Parathyroid adenoma (tissue), 2 donors: Measurements from ENCODE around the gene CNNM2.

Experiments
- H2AFZ ChIP-seq: fragments of 300-600 bp; sonication (generic); one replicate; pipeline ENCODE4 v1.7.0; 2017; ENCODE audit warnings: antibody characterized with exemption, mild to moderate bottlenecking
- H3K27ac ChIP-seq: fragments of 300-600 bp; sonication (generic); one replicate; pipeline ENCODE4 v1.7.0; 2017
- H3K27me3 ChIP-seq: fragments of 300-600 bp; sonication (generic); one replicate; pipeline ENCODE4 v1.7.0; 2017; ENCODE audit warnings: low read length; ENCODE audit not compliant: control insufficient read depth, insufficient read depth
- H3K36me3 ChIP-seq: fragments of 300-600 bp; sonication (generic); one replicate; pipeline ENCODE4 v1.7.0; 2017; ENCODE audit warnings: low read length; ENCODE audit not compliant: control insufficient read depth, insufficient read depth
- H3K4me1 ChIP-seq: fragments of 300-600 bp; sonication (generic); one replicate; pipeline ENCODE4 v1.7.0; 2017; ENCODE audit warnings: control low read depth
- H3K4me2 ChIP-seq: fragments of 300-600 bp; sonication (generic); one replicate; pipeline ENCODE4 v1.7.0; 2017; ENCODE audit warnings: low read length
- H3K4me3 ChIP-seq: fragments of 300-600 bp; sonication (generic); one replicate; pipeline ENCODE4 v1.7.0; 2017; ENCODE audit warnings: low read depth, low read length
- H3K79me2 ChIP-seq: fragments of 300-600 bp; sonication (generic); one replicate; pipeline ENCODE4 v1.7.0; 2017; ENCODE audit warnings: control low read depth
- H3K9ac ChIP-seq: fragments of 300-600 bp; sonication (generic); one replicate; pipeline ENCODE4 v1.7.0; 2017; ENCODE audit warnings: mild to moderate bottlenecking
- H3K9me3 ChIP-seq: fragments of 300-600 bp; sonication (generic); one replicate; pipeline ENCODE4 v1.7.0; 2017; ENCODE audit warnings: low read length; ENCODE audit not compliant: control insufficient read depth
- CTCF ChIP-seq: fragments of 300-600 bp; sonication (generic); IDR thresholded peaks from one replicate; pipeline ENCODE4 v1.7.0; 2017; ENCODE audit warnings: antibody characterized with exemption, mild to moderate bottlenecking
- donor health status: primary hyperparathyroidism.

CNNM2 gene

GRCh38 chr10:103038570-103038969, 120.5 kb downstream of the CNNM2 start:
- H3K4me3 ChIP-seq, result no peak overlapping the region
- no peaks in the 10 kb centered on the region for H3K9me3 ChIP-seq
- no peak overlapping the region for H3K4me2 ChIP-seq
- H3K36me3 ChIP-seq, result no peaks in the 10 kb centered on the region
- no peaks in the 10 kb centered on the region for H3K79me2 ChIP-seq
- H3K27me3 ChIP-seq, result no peaks in the 10 kb centered on the region
- no peak overlapping the region for H3K27ac ChIP-seq
- no peak overlapping the region for H2AFZ ChIP-seq
- H3K9ac ChIP-seq, result no peak overlapping the region
- peaks cover 18% of the 10 kb centered on the region for H3K4me1 ChIP-seq
- TF ChIP-seq CTCF, result no peak

GRCh38 chr10:103040418-103040817, 122.3 kb downstream of the CNNM2 start:
- Histone ChIP-seq H3K4me3 (no peak overlapping the region), H3K9me3 (no peaks in the 10 kb centered on the region), H2AFZ (no peak overlapping the region), H3K27ac (no peak overlapping the region), H3K4me2 (no peak overlapping the region), H3K9ac (no peak overlapping the region), H3K79me2 (no peaks in the 10 kb centered on the region), H3K27me3 (no peaks in the 10 kb centered on the region), H3K36me3 (no peaks in the 10 kb centered on the region), H3K4me1 (peaks cover 18% of the 10 kb centered on the region)
- no peak for TF ChIP-seq CTCF

GRCh38 chr10:103041391-103041790, 123.3 kb downstream of the CNNM2 start:
- no peaks in the 10 kb centered on the region for H3K36me3 ChIP-seq
- peak overlapping the region; percentile 61 for H3K27ac ChIP-seq
- H3K79me2 ChIP-seq, result no peaks in the 10 kb centered on the region
- H3K9me3 ChIP-seq, result no peaks in the 10 kb centered on the region
- H3K4me2 ChIP-seq, result peak overlapping the region; percentile 22
- H2AFZ ChIP-seq, result peak overlapping the region; percentile 43
- H3K9ac ChIP-seq, result no peak overlapping the region
- TF ChIP-seq CTCF, result no peak
- peaks cover 18% of the 10 kb centered on the region for H3K4me1 ChIP-seq
- H3K4me3 ChIP-seq, result no peak overlapping the region
- H3K27me3 ChIP-seq, result no peaks in the 10 kb centered on the region

GRCh38 chr10:103042129-103042528, 124.0 kb downstream of the CNNM2 start:
- no peaks in the 10 kb centered on the region for H3K79me2 ChIP-seq
- peaks cover 18% of the 10 kb centered on the region for H3K4me1 ChIP-seq
- peak overlapping the region; percentile 8 for H3K4me2 ChIP-seq
- H3K36me3 ChIP-seq, result no peaks in the 10 kb centered on the region
- H3K4me3 ChIP-seq, result no peak overlapping the region
- no peak for TF ChIP-seq CTCF
- H3K27me3 ChIP-seq, result no peaks in the 10 kb centered on the region
- H3K9me3 ChIP-seq, result no peaks in the 10 kb centered on the region
- H2AFZ ChIP-seq, result peak overlapping the region; percentile 43
- peak overlapping the region; percentile 61 for H3K27ac ChIP-seq
- no peak overlapping the region for H3K9ac ChIP-seq

- Histone ChIP-seq H3K9me3 (no peaks in the 10 kb centered on the region), H3K27me3 (no peaks in the 10 kb centered on the region), H3K79me2 (no peaks in the 10 kb centered on the region), H3K4me2 (no peak overlapping the region), H3K4me1 (peaks cover 18% of the 10 kb centered on the region), H2AFZ (no peak overlapping the region), H3K27ac (no peak overlapping the region), H3K4me3 (no peak overlapping the region), H3K9ac (no peak overlapping the region), H3K36me3 (no peaks in the 10 kb centered on the region)
- no peak for TF ChIP-seq CTCF
Measured at GRCh38 chr10:103042908-103043307, 124.8 kb downstream of the CNNM2 start.
